ENCODE data around the gene NTSR1.

The NTSR1 gene

DNA sequence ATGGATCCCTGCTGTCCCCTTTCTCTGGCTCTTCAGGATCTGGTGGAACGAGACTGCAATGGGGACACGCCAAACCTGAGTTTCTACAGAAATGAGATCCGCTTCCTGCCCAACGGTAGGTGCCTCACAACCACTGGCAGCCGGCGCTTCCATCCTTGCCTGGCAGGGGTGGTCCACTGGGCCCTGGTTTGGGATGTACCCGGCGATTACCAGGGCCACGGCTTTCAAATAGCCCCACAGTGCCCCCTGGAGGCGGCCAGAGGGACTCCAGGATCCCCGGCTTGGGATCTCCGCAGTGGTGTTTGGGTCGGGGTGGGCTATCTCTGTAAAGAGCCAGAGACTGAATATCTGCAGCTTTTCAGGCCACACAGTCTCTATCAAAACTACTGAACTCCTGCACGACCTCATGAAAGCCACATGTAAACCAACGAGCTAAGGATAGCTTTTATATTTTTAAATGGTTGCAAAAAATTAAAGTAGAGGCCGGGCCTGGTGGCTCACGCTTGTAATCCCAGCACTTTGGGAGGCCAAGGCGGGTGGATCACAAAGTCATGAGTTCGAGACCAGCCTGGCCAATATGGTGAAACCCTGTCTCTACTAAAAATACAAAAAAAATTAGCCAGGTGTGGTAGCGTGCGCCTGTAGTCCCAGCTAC lies 99.7 kb downstream of the NTSR1 start:
- DNase-seq = no peak

GRCh38 chr20:62809530-62810428 lies 101.1 kb downstream of the NTSR1 start:
- DNase-seq = no peak

DNA sequence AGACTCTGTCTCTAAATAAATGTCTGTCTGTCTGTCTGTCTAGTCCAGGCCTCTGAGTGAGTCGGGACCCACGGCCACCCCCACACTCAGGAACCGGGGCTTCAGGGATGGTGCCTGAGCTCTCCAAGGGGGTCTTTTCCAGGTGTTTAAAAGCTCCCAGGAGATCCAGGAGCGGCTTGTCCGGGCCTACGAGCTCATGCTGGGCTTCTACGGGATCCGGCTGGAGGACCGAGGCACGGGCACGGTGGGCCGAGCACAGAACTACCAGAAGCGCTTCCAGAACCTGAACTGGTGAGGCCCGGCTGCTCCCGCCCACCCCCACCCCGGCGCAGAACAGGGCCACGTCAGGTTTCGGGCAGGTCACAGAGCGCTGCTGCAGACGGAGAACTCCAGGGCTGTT lies 102.7 kb downstream of the NTSR1 start:
- no peak for DNase-seq

- no peak for DNase-seq
Measured at GRCh38 chr20:62811720-62812119, 103.1 kb downstream of the NTSR1 start.
